Sigmoid colon (tissue), 7 donors: ENCODE data around the gene ACOX3. TPM values are rescaled to one million over a fixed set of nuclear protein-coding genes. Genes with fewer than 3 reads are reported as not detected.

Source experiments
- DNase-seq: peaks from one replicate; pipeline ENCODE4 v3.0.0-alpha.2; 2019
- H3K27ac ChIP-seq, 4 donors: fragments of 200-600 bp; sonication (generic); one replicate each; pipeline ENCODE4 v1.5.1; 2016 to 2019; ENCODE audit warnings: mild to moderate bottlenecking in 1 of 4
- H3K27me3 ChIP-seq, 3 donors: fragments of 200-600 bp; sonication (generic); one replicate each; pipeline ENCODE4 v1.5.1; 2019; ENCODE audit warnings: mild to moderate bottlenecking in 1 of 3
- H3K36me3 ChIP-seq, 4 donors: fragments of 200-600 bp; sonication (generic); one replicate each; pipeline ENCODE4 v1.5.1; 2016 to 2019
- H3K4me1 ChIP-seq, 4 donors: fragments of 200-600 bp; sonication (generic); one replicate each; pipeline ENCODE4 v1.5.1; 2017 to 2019
- H3K4me3 ChIP-seq, 4 donors: fragments of 200-600 bp; sonication (generic); one replicate each; pipeline ENCODE4 v1.5.1; 2017 to 2019; ENCODE audit warnings: mild to moderate bottlenecking in 2 of 4, moderate library complexity in 1 of 4
- H3K9me3 ChIP-seq, 4 donors: fragments of 200-600 bp in 3 of 4; sonication (generic) in 3 of 4; one replicate each; pipeline versions ENCODE4 v1.5.1 to v1.6.1; 2013 to 2019
- CTCF ChIP-seq, 4 experiments: fragments of 450-650 bp in 3 of 4; fragments of 200-600 bp in 1 of 4; IDR thresholded peaks; one replicate each; pipeline ENCODE4 v1.5.1; 2016 to 2019; ENCODE audit warnings: antibody characterized with exemption in 4 of 4, mild to moderate bottlenecking in 3 of 4, moderate library complexity in 2 of 4
- EP300 ChIP-seq, 4 donors: sonication (generic); formaldehyde crosslinking; IDR thresholded peaks; one replicate each; pipeline ENCODE4 v1.6.1; 2017; ENCODE audit warnings: antibody characterized with exemption in 4 of 4
- POLR2A ChIP-seq, 2 donors: fragments of 450-650 bp; IDR thresholded peaks; one replicate each; pipeline ENCODE4 v1.6.1; 2016; ENCODE audit warnings: antibody characterized with exemption in 2 of 2, mild to moderate bottlenecking in 2 of 2, moderate library complexity in 2 of 2
- POLR2AphosphoS5 ChIP-seq, 4 donors: sonication (generic); formaldehyde crosslinking; IDR thresholded peaks; one replicate each; pipeline ENCODE4 v1.6.1; 2017; ENCODE audit warnings: antibody characterized with exemption in 4 of 4
- WGBS, 2 donors: extraction: QIAGEN DNeasy Blood & Tissue Kit; methylation state at CpG; one replicate each; pipeline ENCODE4 v1.1.7; 2013; 5-methylcytosine and 5-hydroxymethylcytosine counted together
- intact Hi-C: fragments of 100-400 bp; cut with DNase I; formaldehyde crosslinking; loops from one replicate; pipeline ENCODE4 v1.15.1; 2023
- polyA plus RNA-seq, 3 donors: library from polyadenylated mRNA; stranded (reverse); fragments of 200-250 nt; gene quantifications; one replicate each; pipeline ENCODE4 v1.2.3, GENCODE V29; 2013
- total RNA-seq, 4 donors: library from RNA; depleted of rRNA; stranded (reverse); fragments of >200 nt; gene quantifications; one replicate each; pipeline ENCODE4 v1.1.0, GENCODE V29; 2016
- donor health status: healthy with polysubstance abuse.
- donor health status: Bipolar disorder and iron deficiency.
- donor health status: healthy.

ACOX3 gene
- total and polyA plus RNA-seq, 7 donors = 8.4 to 51.0 (median 24.8) TPM

DNA sequence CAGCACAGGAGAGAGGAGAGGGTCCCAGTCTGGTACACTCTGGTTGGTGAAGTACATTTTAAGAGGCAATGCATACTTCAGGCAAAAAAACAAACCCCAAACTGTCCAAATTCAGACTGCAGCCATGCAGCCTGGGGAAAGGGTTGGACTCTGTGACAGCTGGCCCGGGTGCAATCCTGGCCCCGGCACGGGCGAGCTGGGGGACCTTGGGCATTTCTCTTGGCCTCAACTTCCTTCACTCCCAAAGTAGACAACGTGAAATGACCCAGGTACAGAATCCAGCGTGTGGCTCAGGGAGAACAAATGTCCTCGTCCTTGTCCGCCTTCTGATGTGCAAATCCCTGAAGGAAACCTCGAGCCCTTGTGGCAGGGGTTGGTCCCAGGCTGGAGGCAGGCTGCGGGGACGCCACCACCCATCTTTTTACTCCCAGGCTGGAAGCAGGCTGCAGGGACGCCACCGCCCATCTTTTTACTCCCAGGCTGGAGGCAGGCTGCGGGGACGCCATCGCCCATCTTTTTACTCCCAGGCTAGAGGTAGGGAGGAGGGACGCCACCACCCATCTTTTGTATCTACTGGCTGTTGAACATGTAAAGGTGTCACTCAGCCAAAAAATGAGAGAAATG lies 62.3 kb downstream of the ACOX3 start:
- Histone ChIP-seq H3K36me3 (peaks cover 0 to 73% (median 19%) of the 10 kb centered on the region in 4 donors), H3K27me3 (no peaks in the 10 kb centered on the region), H3K4me1 (peaks cover 0 to 4% (median 3%) of the 10 kb centered on the region in 4 donors), H3K4me3 (no peak overlapping the region), H3K27ac (no peak overlapping the region), H3K9me3 (no peaks in the 10 kb centered on the region)
- 88 to 91% methylated on average over 17 of the region's 17 CpGs for WGBS, 2 donors
- intact Hi-C loops = no loop called here
- peak; percentile 34 for DNase-seq
- TF ChIP-seq POLR2AphosphoS5 (IDR thresholded peaks at IDR 0.05) (no peak), POLR2A (IDR thresholded peaks at IDR 0.05) (no peak), CTCF (IDR thresholded peaks at IDR 0.05) (no peak), EP300 (IDR thresholded peaks at IDR 0.05) (no peak)

- Histone ChIP-seq H3K36me3 (peaks cover 0 to 81% (median 18%) of the 10 kb centered on the region in 4 donors), H3K4me3 (no peak overlapping the region), H3K27ac (no peak overlapping the region), H3K9me3 (no peaks in the 10 kb centered on the region), H3K4me1 (no peaks in the 10 kb centered on the region), H3K27me3 (no peaks in the 10 kb centered on the region)
- 94% methylated on average over 39 of the region's 39 CpGs for WGBS, 2 donors
- intact Hi-C loops = no loop called here
- TF ChIP-seq CTCF (IDR thresholded peaks at IDR 0.05) (no peak), EP300 (IDR thresholded peaks at IDR 0.05) (no peak)
- DNase-seq = peak; percentile 53
Observed at GRCh38 chr4:8377103-8378075, 63.1 kb downstream of the ACOX3 start.

DNA sequence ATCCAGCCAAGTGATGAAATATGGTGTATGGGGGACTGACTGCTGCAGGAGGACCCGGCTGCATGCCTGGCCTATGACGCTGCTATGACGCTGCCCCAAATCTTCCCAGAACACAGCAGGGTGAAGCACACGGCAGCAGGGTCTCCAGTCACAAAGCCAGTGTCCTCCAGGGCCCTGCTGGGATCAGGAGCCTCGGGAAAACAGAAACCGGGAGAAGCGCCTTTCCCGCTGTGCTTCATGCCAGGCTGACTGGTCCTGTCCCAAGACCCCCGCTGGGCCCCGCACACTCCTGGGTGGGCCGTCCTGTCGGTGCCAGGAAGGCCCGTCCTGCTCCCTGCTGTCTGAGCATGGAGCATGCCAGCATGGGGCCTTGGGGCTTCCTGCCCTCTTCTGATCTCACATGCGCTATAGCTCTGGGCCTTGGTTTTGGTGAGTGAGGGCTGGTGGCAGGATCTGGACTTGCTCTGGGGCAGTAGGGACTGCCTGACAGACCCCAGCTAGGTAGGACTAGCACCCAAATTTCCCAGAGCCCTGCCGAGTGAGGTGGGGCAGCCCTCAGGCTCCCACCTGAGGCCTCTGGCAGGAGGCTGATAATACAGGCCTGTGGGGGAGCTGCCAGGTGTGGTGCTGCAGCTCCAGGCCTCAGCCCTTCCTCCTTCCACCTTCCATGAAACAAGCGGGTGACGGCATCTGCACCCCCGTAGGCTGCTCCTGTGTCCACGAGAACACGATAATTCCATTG lies 64.0 kb downstream of the ACOX3 start:
- Histone ChIP-seq H3K4me1 (peaks cover 0 to 6% (median 3%) of the 10 kb centered on the region in 4 donors), H3K4me3 (no peak overlapping the region), H3K27ac (no peak overlapping the region), H3K36me3 (peaks cover 0 to 79% (median 16%) of the 10 kb centered on the region in 4 donors), H3K27me3 (no peaks in the 10 kb centered on the region), H3K9me3 (no peaks in the 10 kb centered on the region)
- WGBS, 2 donors = 89 to 92% methylated on average over 20 of the region's 20 CpGs
- peak; percentile 60 for DNase-seq
- intact Hi-C loops = no loop called here
- TF ChIP-seq EP300 (IDR thresholded peaks at IDR 0.05) (no peak), POLR2AphosphoS5 (IDR thresholded peaks at IDR 0.05) (no peak), CTCF (IDR thresholded peaks at IDR 0.05) (no peak), POLR2A (IDR thresholded peaks at IDR 0.05) (no peak)

- H3K36me3 ChIP-seq = peaks cover 0 to 65% (median 11%) of the 10 kb centered on the region in 4 donors
Observed at GRCh38 chr4:8374851-8375649, 65.5 kb downstream of the ACOX3 start.

More at GRCh38 chr4:8374851-8375649, 65.5 kb downstream of the ACOX3 start:
- Histone ChIP-seq H3K9me3 (no peaks in the 10 kb centered on the region), H3K4me3 (no peak overlapping the region), H3K27ac (no peak overlapping the region), H3K27me3 (no peaks in the 10 kb centered on the region), H3K4me1 (peaks cover 0 to 21% (median 18%) of the 10 kb centered on the region in 4 donors)
- no peak for DNase-seq
- WGBS, 2 donors = 93 to 94% methylated on average over 49 of the region's 49 CpGs
- intact Hi-C loops = no loop called here
- no peak for TF ChIP-seq POLR2A (IDR thresholded peaks at IDR 0.05)
- TF ChIP-seq CTCF (IDR thresholded peaks at IDR 0.05) = no peak
- TF ChIP-seq POLR2AphosphoS5 (IDR thresholded peaks at IDR 0.05) = no peak
